ENCODE results near the gene DNAJB12.
A peak's percentile ranks its signal among the peaks of the same experiment; 100 is the strongest.

DNAJB12 gene

DNA sequence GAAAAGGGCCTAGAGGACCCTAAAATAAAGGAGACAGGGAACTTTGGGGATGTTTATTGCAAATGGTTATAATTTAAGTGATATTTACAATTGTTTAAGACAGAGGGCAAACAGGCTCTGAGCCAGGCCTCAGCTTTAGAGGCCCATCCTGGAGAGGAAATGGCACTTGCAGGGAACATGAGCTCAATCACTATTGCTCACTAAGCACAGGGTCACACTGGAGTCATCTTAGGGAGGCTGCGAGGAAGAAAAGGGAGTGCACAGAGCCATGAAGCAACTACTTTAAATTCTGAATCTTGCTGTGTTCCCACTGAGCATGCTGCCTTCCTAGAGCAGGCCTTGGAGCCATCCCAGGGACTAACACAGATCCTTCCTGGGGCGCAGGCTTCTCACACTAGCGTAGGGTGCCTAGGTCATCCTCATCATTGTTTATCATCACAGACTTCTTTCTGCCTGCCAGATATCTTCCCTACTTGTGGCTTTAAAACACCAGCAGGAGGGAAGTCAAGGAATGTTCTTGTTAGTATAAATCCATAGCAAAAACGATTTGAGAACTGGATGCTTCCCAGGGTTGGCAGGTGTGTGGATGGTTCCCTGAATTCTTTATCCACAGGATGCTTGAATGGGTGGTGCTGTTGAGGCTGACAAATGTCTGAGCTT, 12.7 kb upstream of the DNAJB12 start:
- H3K4me3 ChIP-seq (ENCODE audit: low read depth in 1 of 2, low read length in 2 of 2) = no peak overlapping the region
- DNase-seq (no peak), ATAC-seq (ENCODE audit: insufficient read depth, low read depth) (no peak)
- H2AFZ ChIP-seq (ENCODE audit: low read depth, low read length) = no peak overlapping the region
- peaks cover 18% of the 10 kb centered on the region for H3K4me1 ChIP-seq (ENCODE audit: insufficient read depth, low read length)
- H4K20me1 ChIP-seq (ENCODE audit: insufficient read depth, low read length) = no peaks in the 10 kb centered on the region
- H3K79me2 ChIP-seq (ENCODE audit: insufficient read depth, low read length) = no peaks in the 10 kb centered on the region
- no peaks in the 10 kb centered on the region for H3K9me3 ChIP-seq (ENCODE audit: insufficient read depth, low read length, severe bottlenecking)
- peaks cover 22% of the 10 kb centered on the region for H3K36me3 ChIP-seq (ENCODE audit: insufficient read depth, low read length)
- H3K27ac ChIP-seq (ENCODE audit: low read length) = no peak overlapping the region; the same call in 1 of the 2 replicates
- H3K4me2 ChIP-seq (ENCODE audit: insufficient read depth, low read length) = no peak overlapping the region
- H3K9ac ChIP-seq (ENCODE audit: low read depth, low read length) = no peak overlapping the region
- TF ChIP-seq, protein P1, sequence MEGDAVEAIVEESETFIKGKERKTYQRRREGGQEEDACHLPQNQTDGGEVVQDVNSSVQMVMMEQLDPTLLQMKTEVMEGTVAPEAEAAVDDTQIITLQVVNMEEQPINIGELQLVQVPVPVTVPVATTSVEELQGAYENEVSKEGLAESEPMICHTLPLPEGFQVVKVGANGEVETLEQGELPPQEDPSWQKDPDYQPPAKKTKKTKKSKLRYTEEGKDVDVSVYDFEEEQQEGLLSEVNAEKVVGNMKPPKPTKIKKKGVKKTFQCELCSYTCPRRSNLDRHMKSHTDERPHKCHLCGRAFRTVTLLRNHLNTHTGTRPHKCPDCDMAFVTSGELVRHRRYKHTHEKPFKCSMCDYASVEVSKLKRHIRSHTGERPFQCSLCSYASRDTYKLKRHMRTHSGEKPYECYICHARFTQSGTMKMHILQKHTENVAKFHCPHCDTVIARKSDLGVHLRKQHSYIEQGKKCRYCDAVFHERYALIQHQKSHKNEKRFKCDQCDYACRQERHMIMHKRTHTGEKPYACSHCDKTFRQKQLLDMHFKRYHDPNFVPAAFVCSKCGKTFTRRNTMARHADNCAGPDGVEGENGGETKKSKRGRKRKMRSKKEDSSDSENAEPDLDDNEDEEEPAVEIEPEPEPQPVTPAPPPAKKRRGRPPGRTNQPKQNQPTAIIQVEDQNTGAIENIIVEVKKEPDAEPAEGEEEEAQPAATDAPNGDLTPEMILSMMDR (IDR thresholded peaks at IDR 0.05; ENCODE audit: borderline replicate concordance, extremely low read depth, low read length, poor library complexity, severe bottlenecking) = no peak
- TF ChIP-seq EZH2 (IDR thresholded peaks at IDR 0.05; ENCODE audit: borderline replicate concordance, low read depth, low read length, severe bottlenecking) = no peak
- no peaks in the 10 kb centered on the region for H3K27me3 ChIP-seq (ENCODE audit: insufficient read depth, low read length, poor library complexity)

DNA sequence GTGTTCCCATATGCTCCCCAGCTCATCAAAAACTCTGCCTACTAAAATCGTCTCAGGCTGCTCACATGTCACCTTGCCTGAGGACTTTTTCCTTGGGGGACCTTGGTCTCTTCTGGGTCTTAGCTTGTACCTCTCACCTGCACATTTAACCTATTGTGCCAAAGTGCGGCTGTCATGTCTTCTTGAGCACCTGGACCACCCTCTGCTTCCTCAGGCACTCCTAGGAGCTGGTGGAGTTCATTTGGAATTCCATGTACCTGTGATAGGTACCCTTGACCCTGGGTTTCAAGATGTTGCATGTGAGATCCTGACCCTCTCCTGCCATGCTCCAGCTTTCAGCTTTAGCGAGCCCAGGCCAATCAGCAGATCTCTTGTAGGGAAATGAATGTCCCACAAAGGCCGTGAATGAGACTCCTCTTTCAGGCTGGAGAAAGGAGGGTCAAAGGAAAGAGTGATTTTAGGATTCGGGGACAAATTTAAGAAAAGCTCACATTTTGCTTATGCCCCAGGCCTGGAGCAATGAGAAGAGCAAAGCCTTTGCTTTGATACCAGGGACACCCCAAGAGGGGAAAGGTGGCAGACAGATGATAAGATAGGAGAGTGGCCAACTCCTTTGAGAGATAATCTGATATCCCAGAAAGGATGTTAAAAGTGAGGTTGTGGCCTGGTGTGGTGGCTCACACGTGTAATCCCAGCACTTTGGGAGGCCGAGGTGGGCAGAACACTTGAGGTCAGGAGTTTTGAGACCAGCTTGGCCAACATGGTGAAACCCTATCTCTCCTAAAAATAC, 10.6 kb upstream of the DNAJB12 start:
- peak overlapping the region; percentile 84; the same call in 1 of the 2 replicates for H3K27ac ChIP-seq (ENCODE audit: low read length)
- ATAC-seq (ENCODE audit: insufficient read depth, low read depth) = no peak
- no peaks in the 10 kb centered on the region for H3K9me3 ChIP-seq (ENCODE audit: insufficient read depth, low read length, severe bottlenecking)
- H3K4me1 ChIP-seq (ENCODE audit: insufficient read depth, low read length) = peaks cover 15% of the 10 kb centered on the region
- no peak overlapping the region for H3K4me2 ChIP-seq (ENCODE audit: insufficient read depth, low read length)
- peaks cover 18% of the 10 kb centered on the region for H3K36me3 ChIP-seq (ENCODE audit: insufficient read depth, low read length)
- H3K79me2 ChIP-seq (ENCODE audit: insufficient read depth, low read length) = no peaks in the 10 kb centered on the region
- H4K20me1 ChIP-seq (ENCODE audit: insufficient read depth, low read length) = no peaks in the 10 kb centered on the region
- TF ChIP-seq, protein P1 (IDR thresholded peaks at IDR 0.05; ENCODE audit: borderline replicate concordance, extremely low read depth, low read length, poor library complexity, severe bottlenecking) = no peak
- TF ChIP-seq EZH2 (IDR thresholded peaks at IDR 0.05; ENCODE audit: borderline replicate concordance, low read depth, low read length, severe bottlenecking) = no peak
- peak overlapping the region; percentile 98; the same call in 1 of the 2 replicates for H2AFZ ChIP-seq (ENCODE audit: low read depth, low read length)
- DNase-seq = no peak
- H3K4me3 ChIP-seq (ENCODE audit: low read depth in 1 of 2, low read length in 2 of 2) = no peak overlapping the region
- H3K27me3 ChIP-seq (ENCODE audit: insufficient read depth, low read length, poor library complexity) = no peaks in the 10 kb centered on the region
- H3K9ac ChIP-seq (ENCODE audit: low read depth, low read length) = no peak overlapping the region

DNA sequence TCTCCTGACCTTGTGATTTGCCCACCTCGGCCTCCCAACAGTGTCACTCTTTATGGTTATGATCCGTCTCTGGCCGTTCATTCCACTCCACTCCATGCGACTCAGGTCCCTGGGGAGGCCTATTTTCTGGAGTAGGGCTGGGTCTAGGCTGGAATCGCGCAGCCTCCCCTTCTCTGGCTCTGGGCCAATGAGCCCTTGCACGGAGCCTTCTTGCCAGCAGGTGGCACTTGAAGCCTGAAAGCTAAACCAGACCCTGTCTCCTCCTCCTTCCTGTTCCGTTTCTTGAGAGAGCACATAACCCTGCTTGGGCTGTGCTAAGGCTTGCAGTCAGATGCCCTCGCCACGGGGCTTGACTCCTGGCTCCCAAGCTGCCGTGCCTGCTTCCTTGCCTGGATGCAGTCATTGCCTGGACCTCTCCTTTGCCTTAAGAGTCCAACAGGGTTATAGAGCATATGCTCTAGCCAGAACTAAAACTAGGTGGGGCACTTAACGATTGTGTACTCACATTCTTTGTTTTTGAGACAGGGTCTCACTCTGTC, 9.6 kb upstream of the DNAJB12 start:
- no peaks in the 10 kb centered on the region for H3K79me2 ChIP-seq (ENCODE audit: insufficient read depth, low read length)
- TF ChIP-seq, protein P1 (IDR thresholded peaks at IDR 0.05; ENCODE audit: borderline replicate concordance, extremely low read depth, low read length, poor library complexity, severe bottlenecking) = peak; percentile 100
- no peak for TF ChIP-seq EZH2 (IDR thresholded peaks at IDR 0.05; ENCODE audit: borderline replicate concordance, low read depth, low read length, severe bottlenecking)
- H3K36me3 ChIP-seq (ENCODE audit: insufficient read depth, low read length) = peaks cover 18% of the 10 kb centered on the region
- H3K27me3 ChIP-seq (ENCODE audit: insufficient read depth, low read length, poor library complexity) = no peaks in the 10 kb centered on the region
- peak; percentile 99 for ATAC-seq (ENCODE audit: insufficient read depth, low read depth)
- H3K9ac ChIP-seq (ENCODE audit: low read depth, low read length) = peak overlapping the region; percentile 44
- H3K27ac ChIP-seq (ENCODE audit: low read length) = peak overlapping the region; percentile 84
- H3K4me3 ChIP-seq (ENCODE audit: low read depth in 1 of 2, low read length in 2 of 2) = peak overlapping the region in 1 of 2 experiments; percentile 46; a peak in 2 of 4 replicates
- peak; percentile 92 for DNase-seq
- H2AFZ ChIP-seq (ENCODE audit: low read depth, low read length) = peak overlapping the region; percentile 98
- peaks cover 14% of the 10 kb centered on the region for H3K4me1 ChIP-seq (ENCODE audit: insufficient read depth, low read length)
- H3K9me3 ChIP-seq (ENCODE audit: insufficient read depth, low read length, severe bottlenecking) = no peaks in the 10 kb centered on the region
- H3K4me2 ChIP-seq (ENCODE audit: insufficient read depth, low read length) = peak overlapping the region; percentile 68
- H4K20me1 ChIP-seq (ENCODE audit: insufficient read depth, low read length) = no peaks in the 10 kb centered on the region
